GM19397 (cell line): ENCODE results near the gene DUSP8.
"Not testable (repeated sequence)": the region's sequence is repeated elsewhere in the genome, so short reads cannot be mapped to it uniquely, and the experiment has no call there.

Experiments used
- ATAC-seq: cut with Tn5 transposase; IDR thresholded peaks from one replicate; pipeline ENCODE4 v1.9.1; 2021; ENCODE audit warnings: mild to moderate bottlenecking, moderate library complexity; ENCODE audit not compliant: unreplicated experiment

DUSP8 gene

DNA sequence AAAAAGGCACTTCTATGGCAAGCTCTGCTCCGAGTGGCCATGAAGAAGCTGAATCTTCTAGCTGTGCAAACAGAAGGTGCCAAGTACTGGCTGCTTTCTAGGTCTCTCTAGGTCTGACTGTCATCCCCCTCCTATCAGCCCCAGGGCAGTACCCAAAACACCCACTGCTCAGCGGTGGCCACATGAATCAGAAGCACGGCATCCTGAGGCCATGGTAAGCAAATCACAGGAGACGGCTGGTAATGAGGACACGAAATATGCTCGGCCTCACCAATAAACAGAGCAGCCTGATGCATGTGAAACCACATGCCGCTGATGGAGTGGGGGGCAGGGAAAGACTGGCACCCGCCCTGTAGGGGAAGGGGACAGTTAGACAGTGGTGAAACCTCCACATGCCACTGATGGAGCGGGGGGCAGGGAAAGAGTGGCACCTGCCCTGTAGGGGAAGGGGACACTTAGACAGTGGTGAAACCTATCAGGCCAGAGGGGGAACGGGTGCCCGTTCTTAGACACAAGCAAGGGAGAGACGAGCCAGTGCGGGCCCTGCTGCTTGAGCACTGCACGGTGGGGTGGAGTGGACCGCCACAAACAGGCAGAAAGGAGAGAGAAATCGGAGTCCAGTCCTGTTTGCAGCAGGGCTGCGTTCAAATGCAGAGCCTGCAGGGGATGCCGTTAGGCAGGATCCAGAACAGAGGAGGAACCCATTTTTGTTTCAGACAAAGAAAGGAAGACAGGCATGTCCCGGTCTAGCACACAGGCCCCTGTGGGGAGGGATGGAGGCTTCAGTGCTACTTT is 55.6 kb downstream of the DUSP8 start:
- ATAC-seq = no peak

DNA sequence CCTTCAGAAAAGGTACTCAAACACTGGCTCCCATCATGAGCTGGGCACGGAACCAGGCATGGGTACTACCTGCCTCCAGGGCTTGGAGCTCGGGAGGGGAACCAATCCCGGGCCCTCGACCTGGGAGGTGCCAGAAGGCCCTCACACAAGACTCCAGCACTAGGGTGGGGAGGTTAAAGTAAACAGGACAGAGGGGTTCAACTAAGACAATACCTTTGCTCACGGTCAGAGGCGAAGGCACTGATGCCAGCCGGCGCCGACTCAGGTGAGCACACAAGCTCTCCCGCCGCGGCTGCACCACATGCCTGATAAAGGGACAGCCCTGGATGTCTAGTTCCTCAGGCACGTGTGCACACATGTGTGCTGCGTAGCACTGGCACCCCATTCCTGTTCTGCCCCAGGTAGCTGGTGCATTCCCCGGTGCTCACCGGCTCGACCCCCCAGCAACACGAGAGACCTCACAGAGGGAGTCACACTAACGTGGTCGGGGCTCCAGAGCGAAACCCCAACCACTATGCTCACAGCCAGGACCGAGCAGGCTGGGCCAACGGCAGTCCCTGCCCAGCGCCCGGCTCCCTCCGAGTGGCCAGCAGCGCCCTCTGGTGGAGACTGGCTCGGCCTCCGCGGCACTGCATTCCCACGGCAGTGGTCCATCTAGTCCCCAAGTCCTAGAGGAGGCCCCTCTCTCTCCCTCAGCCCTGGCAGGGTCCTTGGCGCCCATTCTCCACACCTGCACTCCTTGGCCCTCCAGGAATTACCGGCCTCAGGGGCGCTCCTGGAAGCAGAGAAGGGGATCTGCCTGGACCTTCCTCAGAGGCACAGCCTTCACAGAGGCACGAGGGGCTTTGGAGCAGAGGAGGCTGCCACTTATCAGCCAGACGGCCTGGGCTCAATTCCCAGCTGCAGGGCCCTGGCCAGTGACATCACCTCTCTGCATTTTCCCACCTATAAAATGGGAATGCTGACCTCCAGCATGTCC is 56.7 kb downstream of the DUSP8 start:
- no peak for ATAC-seq

DNA sequence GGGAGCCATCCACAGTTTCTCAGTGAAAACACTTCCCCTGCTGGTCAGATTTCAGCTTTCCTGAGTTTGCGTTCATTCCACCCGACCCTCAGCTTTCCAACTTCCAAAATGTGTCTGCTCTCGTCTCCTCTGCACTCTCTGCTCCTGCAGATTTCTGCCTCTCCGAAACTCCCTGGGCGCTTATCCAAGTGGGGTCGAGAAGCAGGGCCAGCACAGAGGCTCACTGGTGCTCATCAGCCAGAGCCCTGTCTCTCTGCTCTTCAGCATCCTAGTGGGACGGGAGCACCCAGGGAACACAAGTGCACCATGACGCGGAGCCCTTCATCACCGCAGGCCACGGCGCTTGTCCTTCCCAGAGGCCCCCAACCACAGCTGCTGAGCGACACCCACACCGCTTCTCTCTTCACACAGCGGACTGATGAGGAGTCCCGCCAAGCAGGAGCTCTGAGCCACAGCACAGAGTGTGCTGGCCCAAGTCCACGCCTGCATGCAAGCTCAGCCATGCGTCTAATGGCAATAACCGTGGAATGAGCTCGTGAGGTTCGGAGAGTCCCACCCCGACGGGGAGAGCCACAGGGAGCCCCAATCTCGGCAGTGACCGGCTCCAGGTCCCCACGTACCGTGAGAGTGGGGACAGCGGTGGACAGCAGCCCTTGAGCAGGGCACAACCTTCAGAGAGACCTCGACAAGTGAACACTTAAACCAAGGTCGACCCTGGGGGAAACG is 57.6 kb downstream of the DUSP8 start:
- no peak for ATAC-seq

DNA sequence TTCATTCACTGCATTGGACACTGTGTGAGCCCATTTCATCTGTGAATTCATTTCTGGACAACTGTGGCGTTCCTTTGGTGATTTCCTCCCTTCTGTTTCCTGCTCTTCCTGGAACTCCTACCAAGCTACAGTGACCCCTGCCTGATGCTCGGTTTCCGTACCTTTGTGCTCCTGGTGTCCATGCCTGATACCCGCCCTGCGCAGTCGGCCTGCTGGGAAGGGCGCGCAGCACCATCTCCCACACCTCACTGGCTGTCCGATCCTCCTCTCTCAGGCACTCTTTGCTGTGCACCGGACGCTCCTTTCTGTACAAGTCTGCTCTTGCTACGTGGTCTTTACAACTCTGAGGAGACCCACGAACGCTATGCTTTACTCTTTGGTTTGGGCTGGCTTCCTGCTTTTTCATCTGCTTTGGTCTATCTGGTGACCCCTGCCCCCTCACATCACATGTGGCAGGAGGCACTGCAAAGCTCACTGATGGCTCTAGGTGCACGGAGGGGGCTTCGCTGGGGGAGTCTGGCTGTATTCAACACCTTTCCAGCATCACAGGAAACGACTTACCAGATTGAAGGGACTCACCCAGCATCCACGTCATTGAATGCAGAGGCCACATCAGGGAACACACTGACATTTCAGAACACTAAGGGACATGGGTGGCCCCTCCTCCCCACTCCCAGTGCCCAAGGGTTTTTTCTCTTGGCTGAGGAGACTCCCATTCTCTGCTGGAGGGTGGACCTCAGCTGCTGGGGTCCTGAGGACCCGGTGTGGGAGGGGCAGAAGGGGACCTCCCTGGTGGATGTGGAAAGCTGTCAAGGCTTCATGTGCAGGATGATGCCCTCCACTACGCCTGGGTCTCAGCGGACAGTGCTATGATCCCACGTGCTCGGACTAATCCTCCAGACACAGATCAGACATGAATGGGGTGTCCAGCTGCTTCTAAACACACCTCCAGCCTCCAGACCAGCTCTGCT is 58.5 kb downstream of the DUSP8 start:
- no peak for ATAC-seq

DNA sequence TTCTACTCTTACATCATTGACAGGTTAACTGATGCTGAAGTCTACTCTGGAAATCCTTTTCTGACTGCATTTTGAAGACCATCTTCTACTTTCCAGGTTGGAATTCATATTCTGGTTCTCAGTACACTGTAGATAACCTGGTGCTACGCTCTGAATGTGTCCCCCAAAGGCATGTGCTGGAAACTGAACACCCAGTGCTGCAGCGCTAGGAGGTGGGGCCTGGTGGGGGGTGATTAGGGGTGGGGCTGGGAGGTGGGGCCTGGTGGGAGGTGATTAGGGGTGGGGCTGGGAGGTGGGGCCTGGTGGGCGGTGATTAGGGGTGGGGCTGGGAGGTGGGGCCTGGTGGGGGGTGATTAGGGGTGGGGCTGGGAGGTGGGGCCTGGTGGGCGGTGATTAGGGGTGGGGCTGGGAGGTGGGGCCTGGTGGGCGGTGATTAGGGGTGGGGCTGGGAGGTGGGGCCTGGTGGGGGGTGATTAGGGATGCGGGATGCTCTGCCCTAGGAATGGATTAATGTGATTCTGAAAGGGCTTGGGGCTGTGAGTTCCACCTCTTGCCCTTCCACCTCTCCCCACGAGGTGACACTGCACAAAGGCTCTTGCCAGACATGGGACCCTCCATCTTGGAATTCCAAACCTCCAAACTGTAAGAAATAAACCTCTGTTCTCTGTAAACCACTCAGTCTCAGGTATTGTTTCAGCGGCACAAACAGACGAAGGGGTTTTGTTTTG is 59.4 kb downstream of the DUSP8 start:
- not testable (repeated sequence) for ATAC-seq

DNA sequence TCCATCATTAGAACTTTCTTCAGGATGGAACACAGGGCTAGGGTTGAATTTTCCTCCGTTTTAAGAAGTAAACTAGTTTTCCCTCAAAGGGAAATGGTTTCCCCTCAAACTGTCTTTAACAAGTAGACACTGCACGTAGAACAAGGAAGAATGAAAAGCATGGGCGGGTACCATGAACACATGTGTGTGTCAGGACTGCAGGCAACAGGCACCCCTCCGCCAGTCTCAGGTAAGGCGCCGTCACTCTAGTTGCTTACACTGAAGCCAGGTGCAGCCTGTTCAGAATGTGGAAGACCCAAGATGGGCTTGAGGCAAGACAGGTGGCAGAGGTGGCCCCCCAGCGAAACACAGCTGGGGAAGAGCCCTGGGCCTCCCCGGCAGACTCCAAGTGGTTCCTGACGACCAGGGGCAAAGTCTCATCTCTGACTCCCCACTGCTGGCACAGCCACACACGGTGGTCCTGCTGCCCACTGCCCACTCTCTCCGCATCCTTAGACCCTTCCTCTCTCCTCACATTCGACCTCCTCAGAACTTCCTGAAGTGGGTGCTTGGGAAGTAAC is 60.1 kb downstream of the DUSP8 start:
- no peak for ATAC-seq

DNA sequence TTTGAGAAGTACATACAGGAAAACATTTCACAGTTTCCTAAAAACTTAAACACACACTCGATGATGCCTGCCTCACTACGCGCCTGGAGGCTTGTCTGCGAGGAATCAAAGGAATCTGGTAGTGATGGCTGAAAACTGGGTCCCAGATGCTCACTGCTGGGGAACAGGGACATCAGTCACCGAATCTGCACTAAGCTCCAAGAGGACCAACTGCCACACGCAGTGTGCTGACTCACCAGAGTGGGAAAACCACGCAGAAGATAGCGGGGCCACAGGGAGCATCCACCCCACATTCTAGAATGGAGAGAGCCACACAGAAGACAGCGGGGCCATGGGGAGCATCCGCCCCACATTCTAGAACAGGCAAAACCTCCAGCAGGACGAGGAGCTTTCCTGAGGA is 61.1 kb downstream of the DUSP8 start:
- ATAC-seq = no peak

DNA sequence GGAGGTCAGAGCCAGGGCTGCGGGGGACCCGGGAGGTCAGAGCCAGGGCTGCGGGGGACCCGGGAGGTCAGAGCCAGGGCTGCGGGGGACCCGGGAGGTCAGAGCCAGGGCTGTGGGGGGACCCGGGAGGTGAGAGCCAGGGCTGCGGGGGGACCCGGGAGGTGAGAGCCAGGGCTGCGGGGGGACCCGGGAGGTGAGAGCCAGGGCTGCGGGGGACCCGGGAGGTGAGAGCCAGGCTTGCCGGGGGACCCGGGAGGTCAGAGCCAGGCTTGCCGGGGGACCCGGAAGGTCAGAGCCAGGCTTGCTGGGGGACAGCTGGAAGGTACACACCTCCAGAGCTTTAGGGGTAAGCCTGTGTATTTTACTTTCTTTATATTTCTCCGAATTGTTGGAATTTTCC is 61.7 kb downstream of the DUSP8 start:
- ATAC-seq = not testable (repeated sequence)

DNA sequence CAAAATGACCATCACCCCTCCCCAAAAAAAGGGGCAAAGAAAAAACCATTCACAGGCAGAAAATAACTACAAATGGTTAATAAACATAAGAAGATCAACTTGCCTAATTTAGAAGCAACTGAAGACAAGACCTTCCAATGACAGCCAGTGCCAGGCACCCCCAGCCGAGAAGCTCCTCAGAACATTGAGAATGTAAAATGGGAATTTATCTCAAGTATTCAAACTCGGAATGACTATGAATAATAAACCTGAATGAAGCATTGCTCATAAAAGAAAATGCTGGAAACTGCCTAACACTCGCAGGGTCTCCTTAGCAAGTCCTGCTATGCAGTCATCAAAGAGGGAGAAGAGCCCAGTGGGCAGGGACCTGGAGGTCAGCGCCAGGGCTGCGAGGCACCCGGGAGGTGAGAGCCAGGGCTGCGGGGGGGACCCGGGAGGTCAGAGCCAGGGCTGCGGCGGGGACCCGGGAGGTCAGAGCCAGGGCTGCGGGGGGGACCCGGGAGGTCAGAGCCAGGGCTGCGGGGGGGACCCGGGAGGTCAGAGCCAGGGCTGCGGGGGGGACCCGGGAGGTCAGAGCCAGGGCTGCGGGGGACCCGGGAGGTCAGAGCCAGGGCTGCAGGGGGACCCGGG is 62.3 kb downstream of the DUSP8 start:
- no peak for ATAC-seq

DNA sequence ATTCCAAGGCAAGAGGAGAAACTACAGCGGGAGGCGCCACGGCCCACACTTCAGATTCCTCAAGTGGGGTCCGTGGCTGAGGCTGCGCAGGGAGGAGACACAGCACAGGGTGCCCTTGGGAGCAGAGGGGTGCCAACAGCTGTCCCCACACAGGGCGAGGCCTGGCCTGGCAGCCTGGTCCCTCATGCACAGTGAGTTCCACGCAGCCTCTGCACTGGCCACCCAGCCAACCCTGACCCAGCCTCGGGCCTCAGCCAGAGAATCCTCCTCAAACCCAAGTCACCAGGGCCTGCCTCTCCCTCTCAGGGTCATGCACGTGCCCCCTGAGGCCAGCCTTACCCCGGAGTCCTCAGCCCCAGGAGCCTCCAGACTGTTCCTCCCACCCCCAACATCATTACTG is 63.1 kb downstream of the DUSP8 start:
- no peak for ATAC-seq

DNA sequence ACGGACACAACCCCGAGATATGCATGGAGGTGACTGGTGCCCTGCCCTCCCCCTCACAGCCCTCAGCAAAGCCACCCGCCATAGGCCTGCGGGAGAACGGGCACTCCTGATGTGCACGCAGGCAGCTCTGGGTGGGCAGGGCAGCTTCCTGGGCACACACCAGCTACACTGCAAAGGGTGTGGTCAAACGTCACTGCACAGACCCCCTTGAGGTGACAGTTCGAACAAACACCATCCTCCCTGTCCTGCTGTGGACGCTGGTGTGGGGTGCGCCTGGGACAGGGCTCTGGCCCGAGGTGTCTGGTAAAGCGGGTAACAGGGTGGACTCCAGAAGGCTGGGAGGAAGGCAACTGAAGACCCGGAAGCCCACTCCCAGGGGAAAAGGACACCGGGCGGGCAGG is 63.6 kb downstream of the DUSP8 start:
- ATAC-seq = no peak

DNA sequence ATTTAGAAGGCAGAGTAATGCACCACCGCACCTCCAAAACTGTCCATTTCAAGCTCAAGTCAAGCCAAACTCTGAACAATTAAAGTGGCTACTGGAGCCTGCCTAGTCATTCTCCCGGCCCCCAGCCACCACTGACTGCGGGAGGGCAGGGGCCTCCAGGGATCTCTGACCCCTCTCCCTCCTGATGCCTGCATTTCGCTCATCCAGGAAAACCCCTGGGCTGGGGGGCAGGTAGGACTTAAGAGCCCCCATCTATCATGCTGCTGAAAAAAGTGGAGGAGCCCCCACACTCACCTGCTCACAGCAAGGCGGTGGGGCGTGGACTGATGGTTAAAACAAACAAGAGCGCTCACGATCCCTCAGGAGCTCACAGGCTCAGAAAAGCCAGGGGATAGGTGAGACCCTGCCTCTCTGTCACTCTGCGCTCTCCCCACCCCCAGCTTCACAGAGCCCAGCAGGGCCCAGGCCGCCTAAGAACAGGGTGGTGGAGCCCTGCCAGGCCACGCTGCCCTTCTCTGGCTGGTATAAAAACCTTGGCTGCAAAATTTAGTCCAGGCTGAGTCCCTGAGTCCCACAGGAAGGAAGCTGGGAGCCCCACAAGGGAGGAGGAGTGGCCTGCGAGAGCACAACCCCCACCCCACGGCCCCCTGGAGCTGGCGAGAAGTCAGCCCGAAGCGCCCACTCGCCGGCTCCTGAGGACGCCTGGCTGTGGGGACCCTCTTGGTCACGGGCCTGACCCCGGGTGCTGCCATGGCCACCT is 64.5 kb downstream of the DUSP8 start:
- ATAC-seq = no peak

DNA sequence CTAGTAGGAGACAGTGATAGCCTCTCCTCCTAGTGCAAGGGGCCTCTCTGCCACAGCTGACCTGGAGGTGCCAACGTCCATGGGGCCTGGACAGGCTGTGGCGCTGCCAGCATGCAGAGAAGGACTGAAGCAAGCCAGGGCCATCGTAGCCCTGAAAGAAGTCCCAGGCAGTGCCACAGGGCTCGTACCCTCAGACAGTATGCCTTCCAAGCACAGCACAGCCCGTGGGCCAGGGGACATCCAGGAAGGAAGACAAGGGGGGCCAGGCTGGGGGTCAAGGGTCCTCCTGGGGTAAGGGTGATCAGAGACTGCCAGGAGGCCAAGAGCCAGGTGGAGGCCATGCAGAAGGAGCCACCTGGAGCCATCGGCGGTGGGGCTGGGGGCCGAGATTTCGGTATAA is 65.1 kb downstream of the DUSP8 start:
- no peak for ATAC-seq

DNA sequence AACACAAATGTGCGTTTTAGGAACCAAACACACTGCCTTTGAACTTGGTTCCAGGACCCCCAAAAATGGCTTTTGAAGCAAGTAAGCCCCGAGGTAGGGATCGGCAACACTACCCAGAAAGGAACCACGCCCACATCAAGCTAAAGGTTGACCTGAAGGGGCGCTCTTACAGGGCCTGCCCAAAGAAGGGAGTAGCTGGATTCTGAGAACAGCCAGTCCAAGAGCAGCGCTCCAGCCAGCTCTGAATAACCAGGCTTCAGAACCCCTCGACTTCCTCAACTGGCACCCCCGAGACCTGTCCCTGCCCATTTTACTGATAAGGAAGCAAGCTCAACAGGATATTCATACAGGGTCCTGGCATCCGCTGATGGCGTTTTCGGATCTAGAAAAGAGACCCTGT is 66.6 kb downstream of the DUSP8 start:
- ATAC-seq = no peak

DNA sequence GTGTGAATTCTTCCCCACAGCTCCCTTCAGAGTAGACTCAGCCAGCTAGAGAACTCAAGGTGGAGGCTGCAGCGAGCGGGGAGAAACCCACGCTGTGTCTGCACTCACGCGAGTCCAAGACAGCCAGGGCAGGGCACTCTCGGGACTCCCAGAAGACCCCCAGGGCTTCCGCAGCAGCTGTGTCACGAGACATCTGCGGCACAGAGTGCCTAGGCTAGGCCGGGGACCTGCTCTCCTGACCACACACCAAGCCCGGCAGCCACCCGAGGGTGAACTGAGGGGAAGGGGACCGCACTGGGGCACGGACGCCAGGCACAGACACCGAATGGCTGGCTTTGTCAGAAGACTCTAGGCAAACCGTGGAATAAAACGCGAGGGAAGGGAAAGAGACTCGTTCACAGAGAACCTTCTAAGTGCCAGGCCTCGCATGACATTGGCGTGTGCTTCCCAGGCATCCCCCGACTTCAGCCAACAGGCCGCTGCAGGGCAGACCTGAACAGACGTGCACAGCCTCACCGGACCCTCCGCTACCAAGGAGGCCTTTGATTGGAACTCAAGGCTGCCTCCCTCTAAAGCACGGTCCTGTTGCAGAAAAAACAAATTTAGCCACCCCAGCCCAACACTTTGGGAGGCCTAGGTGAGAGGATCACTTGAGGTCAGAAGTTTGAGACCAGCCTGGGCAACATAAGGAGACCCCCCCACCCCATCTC is 67.3 kb downstream of the DUSP8 start:
- ATAC-seq = no peak

DNA sequence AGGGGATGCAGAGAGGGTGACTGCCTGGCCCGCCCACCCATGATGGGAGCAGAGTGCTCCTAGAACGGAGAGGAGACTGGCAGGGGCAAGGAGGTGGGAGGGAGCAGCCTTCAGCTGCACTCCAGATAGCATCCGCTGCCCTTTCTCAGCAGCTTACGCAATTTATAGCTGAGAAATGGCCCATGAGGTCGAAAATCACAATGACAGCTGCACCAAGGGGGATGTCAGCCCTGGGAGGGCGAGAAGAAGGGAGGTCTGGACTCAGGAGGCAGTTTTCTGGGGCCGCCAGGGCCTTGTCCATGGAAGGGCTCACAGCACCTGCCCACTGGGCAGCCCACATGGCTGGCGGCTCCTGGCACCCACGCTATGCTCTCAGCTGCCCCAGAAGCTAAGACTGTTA is 67.9 kb downstream of the DUSP8 start:
- ATAC-seq = no peak
